ENCODE data around the gene URGCP. TPM values are rescaled to one million over a fixed set of nuclear protein-coding genes. Genes with fewer than 3 reads are reported as not detected.

Gene URGCP
- total RNA-seq, 2 experiments from 2014 or later: 24.1 to 24.7 TPM

DNA sequence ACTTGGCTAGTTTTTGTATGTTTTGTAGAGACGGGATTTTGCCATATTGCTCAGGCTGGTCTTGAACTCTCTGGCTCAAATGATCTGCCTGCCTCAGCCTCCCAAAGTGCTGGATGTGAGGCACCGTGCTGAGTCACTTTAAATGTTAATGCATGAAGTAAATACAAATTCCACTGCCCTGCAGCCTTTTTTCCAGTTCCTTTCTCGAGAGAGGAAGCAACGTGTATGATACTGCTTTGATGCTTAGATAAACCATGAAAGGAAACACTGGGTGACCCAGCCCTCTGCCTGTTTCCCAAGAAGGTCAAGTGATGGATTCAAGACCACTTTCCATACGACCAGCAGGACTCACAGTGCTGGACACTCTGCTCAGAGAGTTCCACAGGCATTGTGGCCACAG, 25.8 kb downstream of the URGCP start:
- H3K4me3 Mint-ChIP-seq: no peak overlapping the region
- ATAC-seq: no peak
- DNase-seq: no peak
- H3K36me3 Mint-ChIP-seq (ENCODE audit: low read depth): peaks cover 58% of the 10 kb centered on the region
- CTCF ChIA-PET: interaction anchor here (1.5 kb wide), 1 partner anchor 41 kb away, joined by 3 read pairs; no protein-coding TSS in a partner anchor
- no peaks in the 10 kb centered on the region for H3K9me3 Mint-ChIP-seq (ENCODE audit: insufficient read depth)
- POLR2A ChIA-PET: no interaction called here
- no peaks in the 10 kb centered on the region for H3K27me3 Mint-ChIP-seq (ENCODE audit: low read depth)
- H3K4me1 Mint-ChIP-seq (ENCODE audit: low read depth): peaks cover 3% of the 10 kb centered on the region
- H3K27ac Mint-ChIP-seq: no peak overlapping the region

DNA sequence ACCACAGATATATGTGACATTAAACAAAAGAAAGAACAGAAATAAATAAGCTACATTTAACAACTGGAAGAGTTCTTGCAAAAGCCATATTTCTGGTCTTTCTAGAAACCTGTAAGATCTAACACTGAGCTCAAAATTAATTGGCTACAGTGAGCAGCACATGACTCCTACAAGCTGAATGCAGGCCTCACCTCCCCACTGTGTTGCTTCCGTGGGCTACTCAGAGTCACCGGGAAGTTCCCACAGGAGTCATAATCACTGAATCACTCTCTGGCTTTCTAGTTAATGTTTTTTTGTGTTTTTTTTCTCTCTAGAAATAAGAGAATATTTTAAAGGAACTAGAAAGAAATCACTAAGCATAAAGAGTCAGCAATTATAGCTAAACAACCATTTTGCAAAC, 26.9 kb downstream of the URGCP start:
- CTCF ChIA-PET: interaction anchor here (0.9 kb wide), 1 partner anchor 40 kb away, joined by 5 read pairs; no protein-coding TSS in a partner anchor
- Mint-ChIP-seq H3K27ac (no peak overlapping the region), H3K4me3 (no peak overlapping the region), H3K27me3 (ENCODE audit: low read depth) (no peaks in the 10 kb centered on the region), H3K4me1 (ENCODE audit: low read depth) (peaks cover 3% of the 10 kb centered on the region), H3K9me3 (ENCODE audit: insufficient read depth) (no peaks in the 10 kb centered on the region), H3K36me3 (ENCODE audit: low read depth) (peaks cover 58% of the 10 kb centered on the region)
- ATAC-seq (no peak), DNase-seq (no peak)
- POLR2A ChIA-PET: interaction anchor here (1.1 kb wide), 1 partner anchor 64 kb away, joined by 3 read pairs; no protein-coding TSS in a partner anchor

DNA sequence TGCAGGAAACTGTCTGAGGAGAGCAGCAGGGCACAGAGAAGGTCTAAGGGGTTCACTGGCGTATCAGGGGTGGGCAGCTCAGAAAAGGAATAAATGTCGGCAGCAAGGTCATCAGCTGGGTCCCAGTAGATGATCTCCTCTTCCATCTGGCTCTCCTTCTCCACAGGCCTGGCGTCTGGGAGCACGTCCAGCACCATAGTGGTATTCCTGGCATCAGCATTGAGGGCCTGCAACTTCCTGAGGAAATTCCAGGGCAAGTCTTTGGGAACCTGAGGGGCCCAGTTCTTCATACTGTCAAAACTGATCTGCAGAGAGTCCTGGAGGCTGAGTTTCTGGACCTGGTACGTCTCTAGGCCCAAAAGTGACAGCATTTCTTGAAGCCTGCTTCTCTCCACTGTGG, 27.5 kb downstream of the URGCP start:
- POLR2A ChIA-PET: interaction anchor here (1.1 kb wide), 1 partner anchor 65 kb away, joined by 3 read pairs; no protein-coding TSS in a partner anchor
- Mint-ChIP-seq H3K9me3 (ENCODE audit: insufficient read depth) (no peaks in the 10 kb centered on the region), H3K36me3 (ENCODE audit: low read depth) (peaks cover 55% of the 10 kb centered on the region), H3K27ac (no peak overlapping the region), H3K4me1 (ENCODE audit: low read depth) (peaks cover 3% of the 10 kb centered on the region), H3K4me3 (no peak overlapping the region), H3K27me3 (ENCODE audit: low read depth) (no peaks in the 10 kb centered on the region)
- DNase-seq (no peak), ATAC-seq (no peak)
- CTCF ChIA-PET: no interaction called here

DNA sequence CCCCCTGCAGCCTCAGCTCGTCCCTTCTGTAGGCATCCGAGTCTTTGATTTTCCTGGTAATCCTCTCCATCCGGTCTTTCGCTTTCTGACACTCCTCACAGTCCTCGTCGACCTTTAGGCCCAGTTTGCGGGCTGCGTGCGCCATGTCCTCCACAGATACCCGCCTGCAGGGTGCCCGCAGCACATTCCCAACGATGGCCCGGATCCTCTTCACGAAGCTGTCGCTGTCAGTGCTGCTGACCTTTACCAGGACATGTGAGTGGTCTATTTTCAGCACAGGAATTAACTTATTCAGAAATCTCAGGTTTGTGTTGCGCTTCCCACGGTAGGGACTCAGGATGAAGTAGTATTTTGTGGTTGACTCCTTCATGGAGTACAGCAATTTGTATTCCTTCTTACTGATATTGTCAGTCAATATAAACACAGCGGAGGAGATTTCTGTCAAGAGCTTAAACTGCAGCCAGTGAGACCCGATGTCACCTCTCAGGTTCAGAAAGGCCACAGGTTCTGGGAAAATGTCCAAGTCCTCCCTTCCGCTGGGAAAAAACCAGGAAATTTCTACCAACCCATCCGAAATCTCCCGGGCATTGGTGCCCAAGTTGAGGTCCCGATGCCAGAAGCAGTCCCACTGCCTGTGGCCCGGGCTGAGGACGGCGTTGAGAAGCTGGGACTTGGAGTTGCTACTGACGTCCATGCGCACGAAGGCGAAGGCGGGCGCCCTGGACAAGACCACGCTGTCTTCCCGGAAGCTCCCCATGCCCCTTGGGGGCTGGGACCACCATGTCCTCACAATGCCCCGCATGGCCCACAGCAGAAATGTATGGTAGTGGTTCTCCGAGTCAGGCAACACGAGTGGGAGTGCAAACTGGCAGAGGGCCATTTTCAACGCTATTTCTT, 28.2 kb downstream of the URGCP start:
- Mint-ChIP-seq H3K4me1 (ENCODE audit: low read depth) (peaks cover 3% of the 10 kb centered on the region), H3K27ac (no peak overlapping the region), H3K4me3 (no peak overlapping the region), H3K36me3 (ENCODE audit: low read depth) (peaks cover 53% of the 10 kb centered on the region), H3K27me3 (ENCODE audit: low read depth) (no peaks in the 10 kb centered on the region), H3K9me3 (ENCODE audit: insufficient read depth) (no peaks in the 10 kb centered on the region)
- ChIA-PET CTCF (no interaction called here), POLR2A (interaction anchor here (1.1 kb wide), 1 partner anchor 66 kb away, joined by 3 read pairs; no protein-coding TSS in a partner anchor)
- DNase-seq (no peak), ATAC-seq (no peak)

DNA sequence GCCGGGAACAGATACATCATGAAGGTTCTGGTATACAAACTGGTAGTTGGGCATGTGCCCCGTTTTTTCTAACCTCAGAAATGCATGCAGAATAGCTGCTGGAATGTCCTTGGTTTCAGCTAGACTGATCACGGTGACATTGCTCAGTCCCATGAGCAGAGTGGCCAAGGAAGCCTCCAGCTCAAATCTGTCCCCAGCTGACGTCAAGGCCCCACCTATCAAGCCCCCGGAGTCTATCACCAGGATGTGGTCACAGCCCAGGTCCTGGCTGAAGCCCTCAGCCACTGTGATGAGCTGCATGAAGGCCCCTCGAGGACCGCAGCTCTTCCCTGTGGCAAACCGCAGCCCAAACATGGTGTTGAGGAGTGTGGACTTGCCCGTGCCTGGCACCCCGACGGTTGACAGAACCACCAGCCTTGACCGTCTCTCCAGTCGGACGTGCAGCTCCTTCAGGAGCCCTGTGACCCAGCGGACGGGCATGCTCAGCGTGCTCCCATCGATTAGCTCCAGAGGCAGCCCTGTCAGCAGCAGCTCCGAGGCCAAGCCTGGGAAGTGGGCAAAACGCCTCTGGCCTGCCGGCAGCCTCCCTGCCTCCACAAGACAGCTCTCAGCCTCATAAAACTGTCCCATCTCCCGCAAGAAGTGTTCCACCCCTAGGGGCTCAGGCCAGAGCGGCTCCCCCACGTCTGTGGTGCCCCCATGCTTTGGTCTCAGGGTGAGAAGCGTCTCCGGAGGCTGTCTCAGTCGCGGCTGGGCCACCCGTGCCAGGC, 29.2 kb downstream of the URGCP start:
- POLR2A ChIA-PET: interaction anchor here (0.8 kb wide), 1 partner anchor 26 kb away, joined by 3 read pairs; no protein-coding TSS in a partner anchor
- Mint-ChIP-seq H3K4me1 (ENCODE audit: low read depth) (peaks cover 3% of the 10 kb centered on the region), H3K27ac (no peak overlapping the region), H3K9me3 (ENCODE audit: insufficient read depth) (no peaks in the 10 kb centered on the region), H3K36me3 (ENCODE audit: low read depth) (peaks cover 53% of the 10 kb centered on the region), H3K27me3 (ENCODE audit: low read depth) (no peaks in the 10 kb centered on the region), H3K4me3 (no peak overlapping the region)
- no peak for DNase-seq
- CTCF ChIA-PET: no interaction called here
- no peak for ATAC-seq

DNA sequence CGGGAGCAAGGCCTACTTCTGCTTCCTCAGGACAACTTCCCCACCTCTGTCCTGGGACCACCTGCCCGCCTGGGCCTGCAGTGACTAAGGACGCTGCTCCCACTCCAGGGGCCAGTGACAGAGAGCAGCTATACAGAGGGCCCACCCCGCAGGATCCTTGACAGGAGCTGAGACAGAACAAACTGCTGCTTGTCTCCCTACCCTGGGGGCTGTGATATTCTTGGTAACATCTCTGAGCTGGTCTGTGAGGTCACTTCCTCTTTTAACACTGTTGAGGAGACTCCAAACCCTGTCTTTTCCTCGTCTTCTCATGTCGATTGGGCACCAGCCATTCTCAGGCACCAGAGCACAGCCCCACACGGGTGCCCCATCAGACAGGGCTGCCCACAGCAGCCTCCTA, 30.2 kb downstream of the URGCP start:
- H3K4me3 Mint-ChIP-seq: no peak overlapping the region
- ChIA-PET POLR2A (no interaction called here), CTCF (no interaction called here)
- no peaks in the 10 kb centered on the region for H3K27me3 Mint-ChIP-seq (ENCODE audit: low read depth)
- no peak overlapping the region for H3K27ac Mint-ChIP-seq
- no peak for DNase-seq
- no peak for ATAC-seq
- H3K36me3 Mint-ChIP-seq (ENCODE audit: low read depth): peaks cover 47% of the 10 kb centered on the region
- peaks cover 5% of the 10 kb centered on the region for H3K4me1 Mint-ChIP-seq (ENCODE audit: low read depth)
- no peaks in the 10 kb centered on the region for H3K9me3 Mint-ChIP-seq (ENCODE audit: insufficient read depth)

DNA sequence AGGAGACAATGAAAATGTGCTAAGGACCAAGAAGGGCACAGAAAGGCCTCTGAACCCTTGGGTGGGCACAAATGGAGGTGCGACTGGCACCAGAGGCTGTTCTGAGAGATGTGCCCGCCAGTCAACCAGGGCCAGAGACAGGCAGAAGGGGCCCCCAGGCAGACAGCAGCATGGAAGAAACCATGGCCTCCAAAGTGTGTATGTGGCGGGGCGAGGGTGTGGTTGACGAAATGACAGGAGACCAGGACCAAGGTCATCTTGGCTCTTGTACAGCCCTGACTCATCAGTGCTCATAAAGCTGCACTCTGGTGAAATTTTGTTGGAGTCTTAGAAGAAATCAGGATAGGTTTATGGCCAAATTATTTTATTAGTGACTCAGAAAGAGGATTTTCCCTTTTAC, 33.1 kb downstream of the URGCP start:
- H3K4me1 Mint-ChIP-seq (ENCODE audit: low read depth): peaks cover 21% of the 10 kb centered on the region
- H3K36me3 Mint-ChIP-seq (ENCODE audit: low read depth): peaks cover 36% of the 10 kb centered on the region
- H3K9me3 Mint-ChIP-seq (ENCODE audit: insufficient read depth): no peaks in the 10 kb centered on the region
- H3K4me3 Mint-ChIP-seq: no peak overlapping the region
- ATAC-seq (no peak), DNase-seq (no peak)
- no peak overlapping the region for H3K27ac Mint-ChIP-seq
- POLR2A ChIA-PET: interaction anchor here (0.6 kb wide), 1 partner anchor 23 kb away, joined by 3 read pairs; no protein-coding TSS in a partner anchor
- peaks cover 5% of the 10 kb centered on the region for H3K27me3 Mint-ChIP-seq (ENCODE audit: low read depth)
- CTCF ChIA-PET: no interaction called here

DNA sequence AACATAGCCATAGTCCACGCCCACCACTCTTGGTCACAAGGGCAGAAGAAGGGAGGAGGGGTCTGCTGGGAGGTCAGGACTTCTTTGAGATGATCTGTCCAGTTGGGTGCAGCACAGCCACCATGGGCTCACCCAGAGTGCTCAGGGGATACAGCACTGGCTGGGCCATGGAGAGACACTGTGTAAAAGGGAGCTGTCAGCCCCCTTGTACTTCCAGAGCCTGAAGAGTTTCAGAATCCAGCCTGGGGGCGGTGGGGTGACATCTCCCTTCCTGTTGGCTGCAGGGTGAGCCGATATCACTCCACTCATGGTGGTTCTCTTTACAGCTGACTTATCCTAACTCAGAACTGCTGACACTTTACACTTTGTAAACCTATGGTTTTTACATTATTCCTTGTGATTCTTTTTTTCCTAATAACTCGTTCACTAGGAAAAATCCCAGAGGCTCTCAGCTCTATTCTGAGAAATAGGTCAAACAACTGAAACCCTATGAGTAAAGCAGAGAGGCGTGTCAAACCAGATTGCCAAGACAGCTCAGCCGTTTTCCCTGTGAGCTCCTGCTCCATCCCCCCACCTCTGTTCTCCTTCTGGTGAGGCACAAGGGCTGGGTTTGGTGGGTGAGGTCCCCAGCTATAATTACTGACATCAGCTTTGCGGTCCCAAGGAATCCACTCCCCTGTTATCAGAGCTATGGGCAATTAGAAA, 33.8 kb downstream of the URGCP start:
- Mint-ChIP-seq H3K4me1 (ENCODE audit: low read depth) (peaks cover 27% of the 10 kb centered on the region), H3K9me3 (ENCODE audit: insufficient read depth) (no peaks in the 10 kb centered on the region), H3K27ac (no peak overlapping the region), H3K36me3 (ENCODE audit: low read depth) (peaks cover 32% of the 10 kb centered on the region), H3K27me3 (ENCODE audit: low read depth) (peaks cover 5% of the 10 kb centered on the region), H3K4me3 (no peak overlapping the region)
- POLR2A ChIA-PET: no interaction called here
- ATAC-seq (no peak), DNase-seq (no peak)
- CTCF ChIA-PET: no interaction called here

DNA sequence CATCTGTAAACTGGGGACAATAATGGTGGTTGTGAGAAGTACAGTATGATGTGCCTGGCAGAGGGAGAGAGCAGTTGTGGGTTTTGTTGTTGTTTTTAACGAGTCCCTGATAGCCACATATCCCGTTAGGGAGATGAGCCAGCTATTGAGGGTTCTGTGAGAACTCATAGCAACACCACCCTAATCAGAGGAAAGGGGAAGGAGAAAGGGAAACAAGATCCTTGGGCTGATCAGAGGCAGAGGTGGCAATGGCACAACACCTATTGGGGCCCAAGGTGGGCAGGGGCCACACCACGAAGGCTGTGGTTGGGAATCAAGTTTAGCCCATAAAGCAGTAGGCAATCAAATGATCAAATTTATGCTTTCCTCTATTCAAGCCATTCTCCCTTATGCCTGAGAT, 35.3 kb downstream of the URGCP start:
- H3K36me3 Mint-ChIP-seq (ENCODE audit: low read depth): peaks cover 31% of the 10 kb centered on the region
- ATAC-seq (no peak), DNase-seq (no peak)
- ChIA-PET CTCF (no interaction called here), POLR2A (no interaction called here)
- no peak overlapping the region for H3K4me3 Mint-ChIP-seq
- H3K27ac Mint-ChIP-seq: no peak overlapping the region
- H3K4me1 Mint-ChIP-seq (ENCODE audit: low read depth): peaks cover 24% of the 10 kb centered on the region
- H3K9me3 Mint-ChIP-seq (ENCODE audit: insufficient read depth): no peaks in the 10 kb centered on the region
- H3K27me3 Mint-ChIP-seq (ENCODE audit: low read depth): peaks cover 5% of the 10 kb centered on the region

DNA sequence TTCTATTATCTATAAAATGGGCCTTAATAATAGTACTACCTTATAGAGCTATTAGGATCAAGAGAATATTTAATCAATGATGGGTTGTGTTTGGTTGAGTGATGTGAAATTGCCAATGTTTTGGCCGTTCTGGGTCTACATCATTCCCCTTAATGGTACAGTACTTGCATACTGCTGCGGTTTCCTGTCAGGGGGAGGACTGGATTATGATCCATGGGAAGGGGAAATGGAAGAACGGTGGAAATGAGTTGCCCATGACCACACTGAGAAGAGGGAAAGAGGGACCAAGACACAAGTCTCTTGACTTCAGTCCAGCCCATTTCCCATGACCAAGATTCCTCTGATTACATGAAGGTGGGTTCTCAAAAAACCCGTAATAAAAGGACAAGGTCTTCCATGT, 36.1 kb downstream of the URGCP start:
- peak overlapping the region; percentile 87 for H3K4me3 Mint-ChIP-seq

DNA sequence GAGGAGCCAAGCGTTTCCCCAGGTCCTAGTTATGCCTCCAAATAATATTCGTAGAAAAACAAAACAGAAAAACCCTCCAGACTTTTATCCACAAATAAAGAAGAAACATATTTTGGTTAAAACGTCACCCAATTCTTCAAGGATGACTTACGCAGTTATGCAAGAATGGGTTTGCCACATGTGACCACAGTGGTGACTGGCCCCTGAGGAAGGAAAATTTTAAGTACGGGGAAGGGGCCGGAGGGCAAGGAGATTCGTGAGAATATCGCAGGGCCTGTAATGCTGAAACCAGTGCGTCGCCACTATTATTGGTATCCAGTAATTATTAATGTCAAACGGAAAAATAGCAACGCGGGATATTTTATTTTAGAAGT, 36.5 kb downstream of the URGCP start:
- ATAC-seq: no peak
- H3K4me3 Mint-ChIP-seq: peak overlapping the region; percentile 87

More for the DNA sequence above, 36.1 kb downstream of the URGCP start:
- no peak for DNase-seq
- peaks cover 5% of the 10 kb centered on the region for H3K27me3 Mint-ChIP-seq (ENCODE audit: low read depth)
- H3K36me3 Mint-ChIP-seq (ENCODE audit: low read depth): peaks cover 32% of the 10 kb centered on the region
- CTCF ChIA-PET: no interaction called here
- POLR2A ChIA-PET: no interaction called here
- peaks cover 24% of the 10 kb centered on the region for H3K4me1 Mint-ChIP-seq (ENCODE audit: low read depth)
- H3K27ac Mint-ChIP-seq: no peak overlapping the region
- no peak for ATAC-seq
- H3K9me3 Mint-ChIP-seq (ENCODE audit: insufficient read depth): no peaks in the 10 kb centered on the region

More for the DNA sequence above, 36.5 kb downstream of the URGCP start:
- Mint-ChIP-seq H3K27ac (peak overlapping the region; percentile 84), H3K36me3 (ENCODE audit: low read depth) (peaks cover 31% of the 10 kb centered on the region), H3K9me3 (ENCODE audit: insufficient read depth) (no peaks in the 10 kb centered on the region), H3K4me1 (ENCODE audit: low read depth) (peaks cover 24% of the 10 kb centered on the region), H3K27me3 (ENCODE audit: low read depth) (peaks cover 5% of the 10 kb centered on the region)
- POLR2A ChIA-PET: interaction anchor here (0.6 to 1.6 kb wide), 7 partner anchors 11 to 249 kb away, joined by 3 to 9 read pairs (median 3); partner anchors contain the start of gene UBE2D4
- no peak for DNase-seq
- CTCF ChIA-PET: interaction anchor here (0.7 to 1.9 kb wide), 3 partner anchors 9 to 287 kb away, joined by 3 to 12 read pairs (median 3); partner anchors contain the start of gene STK17A
